GM23338 (cell line): ENCODE measurements around the gene NUDT21. TPM values are rescaled to one million over a fixed set of nuclear protein-coding genes. Genes with fewer than 3 reads are reported as not detected.

Experiments
- ATAC-seq: fragments of 200-7000 bp; cut with Tn5 transposase; 3 replicates; pipeline ENCODE4 v1.9.1; 2020
- DNase-seq: peaks from one replicate; pipeline ENCODE4 v3.0.0-alpha.2; 2015; ENCODE audit warnings: low spot score
- H2AFZ ChIP-seq: fragments of 200-600 bp; sonication (generic); 2 replicates; pipeline ENCODE4 v1.8.0; 2016; ENCODE audit warnings: antibody characterized with exemption, mild to moderate bottlenecking, moderate library complexity
- H3F3A ChIP-seq: fragments of 200-600 bp; sonication (generic); replicated peaks from 2 replicates; pipeline ENCODE4 v1.8.0; 2017; ENCODE audit warnings: antibody characterized with exemption, mixed run types, low read depth
- H3K27ac ChIP-seq: fragments of 200-600 bp; sonication (generic); 2 replicates; pipeline ENCODE4 v1.6.1; 2016; ENCODE audit warnings: low read depth
- H3K27me3 ChIP-seq: fragments of 200-600 bp; sonication (generic); 2 replicates; pipeline ENCODE4 v1.8.0; 2016; ENCODE audit warnings: mild to moderate bottlenecking, mixed run types, moderate library complexity; ENCODE audit not compliant: insufficient read depth
- H3K36me3 ChIP-seq: fragments of 200-600 bp; sonication (generic); 2 replicates; pipeline ENCODE4 v1.8.0; 2016; ENCODE audit warnings: mild to moderate bottlenecking; ENCODE audit not compliant: insufficient read depth
- H3K4me1 ChIP-seq: fragments of 200-600 bp; sonication (generic); 2 replicates; pipeline ENCODE4 v1.8.0; 2016; ENCODE audit warnings: mild to moderate bottlenecking, moderate library complexity; ENCODE audit not compliant: insufficient read depth
- H3K4me2 ChIP-seq: fragments of 200-600 bp; sonication (generic); 2 replicates; pipeline ENCODE4 v1.7.1; 2017; ENCODE audit warnings: mixed run types
- H3K4me3 ChIP-seq: fragments of 200-600 bp; sonication (generic); 2 replicates; pipeline ENCODE4 v1.6.1; 2016; ENCODE audit warnings: mixed run types
- H3K79me2 ChIP-seq: fragments of 200-600 bp; sonication (generic); replicated peaks from 2 replicates; pipeline ENCODE4 v1.8.0; 2017; ENCODE audit warnings: mild to moderate bottlenecking; ENCODE audit not compliant: insufficient read depth
- H3K9me2 ChIP-seq: fragments of 200-600 bp; sonication (generic); 2 replicates; pipeline ENCODE4 v1.8.0; 2017; ENCODE audit not compliant: insufficient read depth
- H4K20me1 ChIP-seq: fragments of 200-600 bp; sonication (generic); replicated peaks from 2 replicates; pipeline ENCODE4 v1.8.0; 2017; ENCODE audit warnings: mild to moderate bottlenecking; ENCODE audit not compliant: insufficient read depth
- H3K27ac Mint-ChIP-seq: 2 replicates; pipeline ENCODE4 v1.8.0; 2020; ENCODE audit warnings: inconsistent platforms, mild to moderate bottlenecking, moderate library complexity, mixed read lengths
- H3K27me3 Mint-ChIP-seq: 3 replicates; pipeline ENCODE4 v1.8.0; 2022; ENCODE audit warnings: low read depth, mild to moderate bottlenecking, moderate library complexity, mixed read lengths, inconsistent platforms; ENCODE audit not compliant: insufficient read depth, poor library complexity
- H3K36me3 Mint-ChIP-seq: 3 replicates; pipeline ENCODE4 v1.8.0; 2021; ENCODE audit warnings: low read depth, mild to moderate bottlenecking, inconsistent platforms, moderate library complexity, mixed read lengths
- H3K4me1 Mint-ChIP-seq: 3 replicates; pipeline ENCODE4 v1.8.0; 2020; ENCODE audit warnings: mild to moderate bottlenecking, inconsistent platforms, mixed read lengths
- H3K4me3 Mint-ChIP-seq: 3 replicates; pipeline ENCODE4 v1.8.0; 2021; ENCODE audit warnings: moderate library complexity, mild to moderate bottlenecking, inconsistent platforms, mixed read lengths
- H3K9me3 Mint-ChIP-seq: 3 replicates; pipeline ENCODE4 v1.8.0; 2020; ENCODE audit warnings: moderate library complexity, mild to moderate bottlenecking, inconsistent platforms, mixed read lengths
- CREB1 ChIP-seq: fragments of 250-450 bp; sonication (Bioruptor Pico); IDR thresholded peaks from 2 replicates; pipeline ENCODE4 v1.5.0; 2020; ENCODE audit warnings: low read depth, mild to moderate bottlenecking, moderate library complexity
- CTCF ChIP-seq, 2 experiments: fragments of 200-600 bp in 1 of 2; sonication (generic) in 1 of 2; conservative IDR thresholded peaks; 2 replicates each; pipeline versions ENCODE4 v1.5.1 to v1.6.1; 2016 to 2017; ENCODE audit warnings: antibody characterized with exemption in 2 of 2, low read depth in 2 of 2, mild to moderate bottlenecking in 2 of 2, moderate library complexity in 1 of 2
- ETS1 ChIP-seq: IDR thresholded peaks from 2 replicates; pipeline ENCODE4 v1.6.1; 2016; ENCODE audit warnings: antibody characterized with exemption
- EZH2 ChIP-seq: fragments of 200-600 bp; sonication (generic); IDR thresholded peaks from one replicate; pipeline ENCODE4 v1.8.0; 2017; ENCODE audit warnings: antibody characterized with exemption, mild to moderate bottlenecking, low read depth; ENCODE audit not compliant: unreplicated experiment
- EZH2phosphoT487 ChIP-seq: fragments of 200-600 bp; sonication (generic); IDR thresholded peaks from one replicate; pipeline ENCODE4 v1.8.1; 2018; ENCODE audit warnings: antibody characterized with exemption; ENCODE audit not compliant: unreplicated experiment
- JUNB ChIP-seq: IDR thresholded peaks from one replicate; pipeline ENCODE4 v1.6.1; 2016; ENCODE audit warnings: antibody characterized with exemption; ENCODE audit not compliant: unreplicated experiment
- NANOG ChIP-seq: IDR thresholded peaks from 2 replicates; pipeline ENCODE4 v1.6.1; 2016; ENCODE audit warnings: antibody characterized with exemption, borderline replicate concordance
- POLR2AphosphoS5 ChIP-seq: IDR thresholded peaks from 2 replicates; pipeline ENCODE4 v1.6.1; 2016; ENCODE audit warnings: antibody characterized with exemption, low read depth
- REST ChIP-seq: IDR thresholded peaks from one replicate; pipeline ENCODE4 v1.6.1; 2018; ENCODE audit warnings: antibody characterized with exemption; ENCODE audit not compliant: unreplicated experiment
- STAT1 ChIP-seq: IDR thresholded peaks from one replicate; pipeline ENCODE4 v1.6.1; 2016; ENCODE audit warnings: antibody characterized with exemption; ENCODE audit not compliant: unreplicated experiment
- ZNF114 ChIP-seq: fragments of 250-450 bp; sonication (Bioruptor Pico); IDR thresholded peaks from 2 replicates; pipeline ENCODE4 v1.5.0; 2020; ENCODE audit warnings: mild to moderate bottlenecking, moderate library complexity
- ZNF331 ChIP-seq: fragments of 250-450 bp; sonication (Bioruptor Pico); IDR thresholded peaks from 2 replicates; pipeline ENCODE4 v1.5.0; 2020; ENCODE audit warnings: low read depth, mild to moderate bottlenecking, moderate library complexity
- ZNF462 ChIP-seq: fragments of 250-450 bp; sonication (Bioruptor Pico); IDR thresholded peaks from 2 replicates; pipeline ENCODE4 v1.5.0; 2020; ENCODE audit warnings: mild to moderate bottlenecking, moderate library complexity
- polyA plus RNA-seq: library from polyadenylated mRNA; unstranded; fragments of >200 nt; fragmentation: Nextera tagmentation; extraction: Ambion mirVana; gene quantifications from 2 replicates; pipeline ENCODE4 v1.2.1, GENCODE V29; 2016
- total RNA-seq: library from RNA; depleted of rRNA; stranded (reverse); fragments of >200 nt; shearing (Covaris generic); gene quantifications from 2 replicates; pipeline ENCODE4 v1.2.3, GENCODE V29; 2014

Gene NUDT21
- total and polyA plus RNA-seq, 2 experiments from 2014 or later, result 83.4 to 132 TPM

GRCh38 chr16:56413381-56413780, 37.8 kb downstream of the NUDT21 start:
- TF ChIP-seq EZH2, result no peak
- TF ChIP-seq REST, result no peak
- TF ChIP-seq CREB1, result no peak
- TF ChIP-seq JUNB, result no peak
- no peak for TF ChIP-seq ZNF462 (CRISPR knock-in tag)
- TF ChIP-seq STAT1, result no peak
- TF ChIP-seq POLR2AphosphoS5, result no peak
- TF ChIP-seq ETS1, result no peak
- no peak for TF ChIP-seq ZNF114 (CRISPR knock-in tag)
- TF ChIP-seq CTCF (conservative IDR thresholded peaks at IDR 0.05; ENCODE audit: low read depth in 2 of 2), result no peak
- TF ChIP-seq ZNF331 (CRISPR knock-in tag), result no peak
- TF ChIP-seq EZH2phosphoT487, result no peak
- TF ChIP-seq NANOG, result no peak
- Histone ChIP-seq H3K9me2 (no peaks in the 10 kb centered on the region), H3K27me3 (no peaks in the 10 kb centered on the region), H3K27ac (no peak overlapping the region), H2AFZ (no peak overlapping the region), H3F3A (no peaks in the 10 kb centered on the region), H3K36me3 (peaks cover 3% of the 10 kb centered on the region; the same call in 1 of the 2 replicates), H3K4me3 (no peak overlapping the region), H3K79me2 (peaks cover 48% of the 10 kb centered on the region), H3K4me2 (no peak overlapping the region), H3K4me1 (peaks cover 21% of the 10 kb centered on the region), H4K20me1 (peaks cover 14% of the 10 kb centered on the region; the same call in 1 of the 2 replicates)
- no peaks in the 10 kb centered on the region for H3K9me3 Mint-ChIP-seq
- peaks cover 15% of the 10 kb centered on the region for H3K36me3 Mint-ChIP-seq
- no peaks in the 10 kb centered on the region for H3K27me3 Mint-ChIP-seq
- DNase-seq (no peak), ATAC-seq (no peak)
- peaks cover 17% of the 10 kb centered on the region for H3K4me1 Mint-ChIP-seq
- no peak overlapping the region for H3K27ac Mint-ChIP-seq
- H3K4me3 Mint-ChIP-seq, result no peak overlapping the region
